T1000 (cell line): ENCODE results near the gene CCDC191.

ENCODE experiments used
- DNase-seq: peaks from one replicate; lab custom pipeline; 2025; ENCODE audit warnings: mixed read lengths; lab: John Stamatoyannopoulos, UW

CCDC191 gene

DNA sequence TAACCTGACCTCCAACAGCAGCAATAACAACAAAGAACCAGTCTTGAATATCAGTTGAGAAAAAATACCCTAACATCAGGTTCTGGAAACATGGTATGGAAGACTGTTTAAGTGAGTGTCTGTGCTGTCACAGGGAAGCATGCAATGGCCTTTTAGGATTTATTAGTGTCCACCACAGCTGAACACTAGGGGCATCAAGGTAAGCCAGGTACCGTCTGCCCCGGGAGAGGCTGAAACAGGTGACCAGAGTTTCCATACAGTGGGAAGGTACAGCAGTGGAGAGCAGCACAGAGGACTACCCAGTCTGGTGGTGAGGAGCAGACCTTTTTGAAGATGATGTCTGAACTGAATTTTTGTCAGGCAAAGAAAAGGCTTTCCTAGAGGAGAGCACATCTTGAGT is 90.2 kb downstream of the CCDC191 start:
- no peak for DNase-seq

DNA sequence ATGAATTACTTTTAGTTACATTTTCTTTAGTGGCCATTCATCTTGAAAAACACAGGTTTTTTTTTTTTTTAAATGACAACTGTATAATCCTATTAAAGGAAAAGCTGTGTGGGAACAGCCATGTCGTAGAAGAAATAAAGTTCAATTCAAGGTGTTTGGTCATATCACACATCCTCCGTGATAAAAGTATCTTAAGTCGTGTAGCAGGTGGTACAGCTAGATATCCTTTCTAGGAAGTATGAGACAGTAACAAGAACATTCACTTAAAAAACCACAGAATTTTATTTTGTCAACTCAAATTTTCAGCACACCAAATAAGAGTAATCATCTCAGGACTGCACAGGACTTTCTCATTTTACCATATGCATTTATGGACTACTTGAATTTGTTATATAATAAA is 92.4 kb downstream of the CCDC191 start:
- DNase-seq, result no peak

DNA sequence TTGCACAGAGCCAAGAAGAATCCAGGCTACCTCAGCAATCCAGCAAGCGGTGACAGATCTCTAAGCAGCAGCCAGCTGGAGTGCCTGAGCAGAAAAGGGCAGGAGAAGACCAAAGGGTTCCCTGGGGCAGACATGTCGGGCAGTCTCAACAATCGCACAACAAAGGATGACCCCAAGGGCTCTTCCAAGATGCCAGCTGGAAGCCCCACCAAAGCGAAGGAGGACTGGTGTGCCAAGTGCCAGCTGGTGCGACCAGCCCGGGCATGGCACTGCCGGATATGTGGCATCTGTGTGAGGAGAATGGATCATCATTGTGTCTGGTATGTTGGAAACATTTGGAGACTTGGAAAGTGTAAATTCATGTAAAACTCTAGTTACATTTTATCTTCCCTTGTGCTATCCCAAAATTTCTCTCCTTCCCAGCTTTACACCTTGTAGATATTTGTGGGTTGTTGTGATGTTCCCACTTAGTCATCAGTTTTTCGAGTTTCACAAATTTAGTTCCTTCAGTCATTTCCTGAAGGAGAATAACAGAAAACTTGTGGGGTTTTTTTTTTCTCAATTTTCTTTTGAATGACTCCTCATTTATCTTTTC is 102.1 kb downstream of the CCDC191 start:
- DNase-seq, result no peak

DNA sequence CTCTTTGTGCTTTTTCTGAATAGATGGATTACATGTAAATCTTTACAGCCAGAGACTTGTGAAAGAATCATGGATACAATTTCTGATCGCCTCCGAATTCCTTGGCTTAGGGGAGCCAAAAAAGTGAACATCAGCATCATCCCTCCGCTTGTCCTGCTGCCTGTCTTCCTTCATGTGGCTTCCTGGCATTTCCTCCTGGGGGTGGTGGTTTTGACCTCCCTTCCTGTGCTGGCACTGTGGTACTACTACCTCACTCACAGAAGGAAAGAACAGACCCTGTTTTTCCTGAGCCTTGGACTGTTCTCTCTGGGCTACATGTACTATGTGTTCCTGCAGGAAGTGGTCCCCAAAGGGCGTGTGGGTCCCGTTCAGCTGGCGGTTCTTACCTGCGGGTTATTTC is 102.6 kb downstream of the CCDC191 start:
- no peak for DNase-seq

DNA sequence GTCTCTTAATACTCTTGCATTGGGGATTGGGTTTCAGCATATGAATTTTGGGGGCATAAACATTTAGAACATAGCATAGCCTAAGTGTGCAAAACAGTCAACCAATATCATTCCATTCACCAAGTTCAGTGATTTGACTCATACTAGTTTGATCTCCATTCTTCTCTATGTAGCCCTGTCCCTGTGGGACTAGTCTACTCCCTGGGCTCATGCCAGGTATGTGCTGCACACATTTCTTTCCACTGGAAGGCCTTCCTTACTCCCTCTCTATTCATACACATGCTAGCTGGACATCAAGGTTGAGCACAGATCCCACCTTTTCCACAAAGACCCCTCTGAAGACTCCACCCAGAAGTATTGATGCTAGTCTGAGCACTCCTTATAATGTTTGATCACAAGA is 103.4 kb downstream of the CCDC191 start:
- no peak for DNase-seq

DNA sequence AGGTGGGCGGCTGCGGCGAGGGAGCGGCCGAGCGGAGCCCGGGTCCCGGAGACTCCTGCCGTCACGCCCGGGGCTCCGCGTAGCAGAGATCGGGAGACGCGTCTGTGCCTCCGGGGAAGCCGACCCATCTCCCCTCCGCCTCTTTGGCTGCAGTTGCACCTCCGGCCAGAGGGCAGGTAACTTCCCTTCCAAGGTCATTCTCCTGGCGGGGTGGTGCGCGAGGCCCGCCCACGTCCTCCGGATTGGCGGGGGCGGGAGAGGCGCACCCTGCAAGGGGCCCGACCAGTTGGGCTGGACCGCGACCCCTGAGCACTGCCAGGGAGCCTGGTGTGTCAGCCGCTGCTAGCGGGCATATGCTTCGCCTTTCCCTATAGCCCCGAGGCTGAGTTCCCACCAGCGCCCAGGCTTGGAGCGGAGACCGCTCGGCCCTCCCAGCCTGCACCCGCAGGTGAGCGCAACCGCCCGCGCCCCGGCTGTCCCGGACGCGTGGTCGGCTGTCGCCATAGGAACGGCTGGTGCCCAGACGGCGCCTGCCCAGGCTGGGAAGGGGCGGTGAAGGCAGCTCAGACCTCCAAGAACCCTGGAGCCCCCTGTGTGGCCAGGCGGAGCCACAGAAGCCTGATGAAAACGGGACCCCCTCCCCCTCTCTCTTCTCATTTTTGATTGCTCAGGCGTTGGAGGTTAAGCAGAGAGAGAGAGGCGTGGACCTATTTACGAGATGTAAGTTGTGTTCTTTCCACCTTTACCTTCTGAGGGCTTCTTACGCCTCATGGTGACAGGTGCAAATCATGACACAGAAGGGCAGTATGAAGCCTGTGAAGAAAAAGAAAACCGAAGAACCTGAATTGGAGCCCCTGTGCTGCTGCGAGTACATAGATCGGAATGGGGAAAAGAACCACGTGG is 108.1 kb downstream of the CCDC191 start:
- DNase-seq, result no peak

DNA sequence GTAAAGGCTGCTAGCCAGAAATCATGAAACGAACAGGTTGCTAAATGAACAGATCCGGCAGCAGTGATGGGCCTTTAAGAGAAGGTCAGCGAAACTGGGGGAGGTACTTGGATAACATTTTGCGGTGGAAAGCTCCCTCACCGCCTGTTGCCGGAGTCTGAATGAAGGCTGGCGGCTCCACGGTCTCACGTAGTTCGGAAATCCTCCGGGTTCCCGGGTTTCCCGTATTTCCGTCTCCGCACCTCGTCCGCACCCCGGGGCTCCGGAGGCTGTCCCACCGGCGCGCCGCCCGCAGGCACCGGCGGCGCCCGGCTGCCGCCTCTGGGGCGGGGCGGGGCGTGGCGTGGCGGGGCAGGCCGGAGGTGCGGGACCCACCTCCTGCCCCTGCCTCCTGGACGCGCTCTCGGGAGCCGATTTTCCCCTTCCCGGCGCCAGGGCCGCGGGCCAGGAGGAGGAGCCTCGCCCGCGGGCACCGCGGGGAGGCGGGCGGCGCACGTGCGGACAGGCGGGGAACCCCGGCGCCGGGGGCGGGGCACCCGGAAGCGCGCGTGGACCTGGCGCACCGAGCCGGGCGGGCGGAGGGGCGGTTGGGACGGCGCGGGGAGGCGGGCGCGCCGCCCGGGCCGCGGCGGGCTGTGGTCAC is 108.8 kb downstream of the CCDC191 start, which contains the start of gene ZDHHC23:
Gene ZDHHC23, plus strand, starts transcription at position 642 of the 643 bp plus-strand sequence. CDS start 790 bp downstream, outside the sequence.
- DNase-seq, result peak; percentile 63

DNA sequence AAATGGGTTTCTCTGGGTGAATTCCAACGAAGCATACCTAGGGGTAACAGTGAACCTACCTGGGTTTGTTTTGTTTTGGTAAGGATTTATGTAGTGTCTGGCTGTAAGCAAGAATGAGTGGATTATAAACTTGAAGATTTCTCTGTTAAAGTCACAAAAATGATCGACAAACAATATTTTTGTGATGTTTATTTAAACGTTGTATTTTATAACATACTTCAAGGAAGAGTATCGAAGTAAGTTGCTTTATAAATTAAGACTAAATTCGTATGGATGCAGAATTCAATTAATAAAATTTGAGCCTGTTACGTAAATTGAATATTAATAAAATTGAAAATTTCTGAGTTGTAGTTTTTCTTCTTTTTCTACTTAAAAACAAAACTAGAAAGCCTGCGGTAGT is 109.5 kb downstream of the CCDC191 start:
- DNase-seq, result no peak

DNA sequence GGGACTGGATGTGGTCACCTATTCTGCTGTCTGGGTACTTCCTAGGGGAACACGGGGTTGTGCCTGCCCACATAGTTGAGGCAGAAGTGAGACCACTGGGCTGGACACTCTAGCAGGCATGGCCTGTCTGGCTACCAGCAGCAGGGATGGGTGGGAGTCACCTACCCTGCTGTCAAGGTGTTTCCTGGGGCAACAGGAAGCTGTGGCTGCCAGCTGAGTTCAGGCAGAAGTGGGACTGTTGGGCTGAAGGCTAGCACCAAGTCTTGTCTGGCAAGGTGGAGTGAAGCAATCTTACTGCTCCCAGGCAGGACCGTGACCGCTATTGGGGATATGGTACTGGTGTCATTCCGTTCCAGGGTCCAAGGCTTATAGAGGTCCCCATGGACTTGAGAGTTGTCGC is 128.8 kb downstream of the CCDC191 start:
- DNase-seq, result no peak

DNA sequence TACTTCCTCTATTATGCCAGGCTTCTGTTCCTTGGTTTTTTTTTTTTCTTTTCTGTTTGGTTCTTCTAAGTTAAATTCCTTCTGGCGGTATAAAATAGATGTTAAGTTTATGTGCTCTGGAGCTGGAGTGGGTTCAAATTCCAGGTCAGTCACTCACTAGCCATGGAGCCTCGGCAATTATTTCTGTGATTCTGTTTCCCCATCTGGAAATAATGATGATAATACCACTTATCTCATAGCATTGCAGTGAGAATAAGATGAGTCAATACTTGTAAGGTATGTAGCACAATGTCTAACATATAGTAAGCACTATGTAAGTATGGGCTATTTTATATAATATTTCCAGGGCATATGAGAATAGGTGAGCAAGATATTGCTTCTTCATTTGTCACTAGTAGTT is 141.7 kb downstream of the CCDC191 start:
- DNase-seq, result no peak
